22Rv1 (cell line): ENCODE measurements around the gene PCP4.

Source experiments
- CTCF ChIP-seq: fragments of 450-650 bp; IDR thresholded peaks from 2 replicates; pipeline ENCODE4 v1.5.1; 2017; ENCODE audit warnings: mild to moderate bottlenecking
- ZFX ChIP-seq: fragments of 450-650 bp; IDR thresholded peaks from 2 replicates; pipeline ENCODE4 v1.6.1; 2017; ENCODE audit warnings: antibody characterized with exemption, borderline replicate concordance

GRCh38 chr21:39932335-39932734 lies 65.1 kb downstream of the PCP4 start:
- TF ChIP-seq CTCF (no peak), ZFX (no peak)
